Panc1 (cell line): ENCODE results near the gene SRRM4. TPM values are rescaled to one million over a fixed set of nuclear protein-coding genes. Genes with fewer than 3 reads are reported as not detected.

Experiments
- ATAC-seq: fragments of 200-7000 bp; cut with Tn5 transposase; 2 replicates; pipeline ENCODE4 v1.9.1; 2020; ENCODE audit warnings: mild to moderate bottlenecking, moderate library complexity
- BruUV-seq: library from RNA; stranded (reverse); fragments of 400-500 nt; replicated peaks from 2 replicates; lab custom pipeline; 2021; lab: Mats Ljungman, UMichigan
- CTCF ChIA-PET: fragments of 300-600 bp; sonication (Branson Sonifier 250); formaldehyde crosslinking; loops from one replicate; lab custom pipeline; 2022; ENCODE audit warnings: antibody characterized with exemption; lab: Charles Lee
- POLR2A ChIA-PET: fragments of 300-600 bp; sonication (Branson Sonifier 250); formaldehyde crosslinking; loops from one replicate; lab custom pipeline; 2022; ENCODE audit warnings: antibody characterized with exemption; lab: Charles Lee
- DNase-seq: peaks from one replicate; pipeline ENCODE4 v3.0.0-alpha.2; 2010; ENCODE audit warnings: low read depth, low spot score
- H3K27ac ChIP-seq: 2 replicates; pipeline ENCODE4 v1.5.1; 2011; ENCODE audit warnings: mild to moderate bottlenecking, low read length, inconsistent platforms
- H3K27me3 ChIP-seq: fragments of 200-500 bp; sonication (Bioruptor generic); 2 replicates; pipeline ENCODE4 v1.6.0; 2014; ENCODE audit warnings: low read length, inconsistent platforms; ENCODE audit not compliant: control insufficient read depth, insufficient read depth
- H3K36me3 ChIP-seq: fragments of 200-500 bp; sonication (Bioruptor generic); 2 replicates; pipeline ENCODE4 v1.5.1; 2014; ENCODE audit warnings: inconsistent platforms, mild to moderate bottlenecking, low read length, moderate library complexity; ENCODE audit not compliant: control insufficient read depth, insufficient read depth
- H3K4me1 ChIP-seq: 2 replicates; pipeline ENCODE4 v1.5.1; 2011; ENCODE audit warnings: inconsistent platforms, mild to moderate bottlenecking, low read length, moderate library complexity; ENCODE audit not compliant: control insufficient read depth, insufficient read depth
- H3K4me3 ChIP-seq, 2 experiments: 2 replicates each; pipeline ENCODE4 v1.5.1; 2011 to 2012; ENCODE audit warnings: low read depth in 2 of 2, low read length in 2 of 2, mild to moderate bottlenecking in 2 of 2, inconsistent platforms in 1 of 2, moderate library complexity in 1 of 2
- H3K9me3 ChIP-seq: fragments of 200-500 bp; sonication (Bioruptor generic); 2 replicates; pipeline ENCODE4 v1.5.1; 2014; ENCODE audit warnings: low read depth, mild to moderate bottlenecking, inconsistent platforms, low read length, moderate library complexity; ENCODE audit not compliant: control insufficient read depth, insufficient read depth
- POLR2AphosphoS5 ChIP-seq: IDR thresholded peaks from 2 replicates; pipeline ENCODE4 v1.6.1; 2012; ENCODE audit warnings: mild to moderate bottlenecking, low read depth, low read length, moderate library complexity
- SIN3A ChIP-seq: IDR thresholded peaks from 2 replicates; pipeline ENCODE4 v1.6.1; 2012; ENCODE audit warnings: low read depth, mild to moderate bottlenecking, low read length, moderate library complexity, borderline replicate concordance; ENCODE audit not compliant: insufficient read depth
- TCF7L2 ChIP-seq: IDR thresholded peaks from 2 replicates; pipeline ENCODE4 v1.6.1; 2011; ENCODE audit warnings: mild to moderate bottlenecking, low read depth, low read length, inconsistent platforms
- in situ Hi-C: cut with HindIII; loops from 2 replicates; pipeline ENCODE4 v1.10.0; 2016; ENCODE audit warnings: low sequenced_read_pairs, low pct_unique_long_range_greater_than_20kb
- intact Hi-C: fragments of 100-400 bp; cut with micrococcal nuclease; formaldehyde crosslinking; loops from one replicate; pipeline ENCODE4 v1.10.0; 2022; ENCODE audit not compliant: unreplicated experiment
- total RNA-seq: library from RNA; stranded (reverse); gene quantifications from one replicate; pipeline ENCODE4 v1.2.1, GENCODE V29; 2021; ENCODE audit not compliant: unreplicated experiment
- TF ChIP-seq, protein P1 (sequence below): fragments of 450-650 bp; IDR thresholded peaks from 2 replicates; pipeline ENCODE4 v1.5.1; 2017; ENCODE audit warnings: mild to moderate bottlenecking
- TF ChIP-seq, protein P2 (sequence below), 2 experiments: IDR thresholded peaks; 2 replicates each; pipeline ENCODE4 v1.6.1; 2011 to 2012; ENCODE audit warnings: low read depth in 2 of 2, control low read depth in 1 of 2, low read length in 1 of 2, mild to moderate bottlenecking in 1 of 2, moderate library complexity in 1 of 2; ENCODE audit not compliant: insufficient read depth in 1 of 2

The SRRM4 gene
- total RNA-seq, 1 experiment from 2014 or later, result not detected

DNA sequence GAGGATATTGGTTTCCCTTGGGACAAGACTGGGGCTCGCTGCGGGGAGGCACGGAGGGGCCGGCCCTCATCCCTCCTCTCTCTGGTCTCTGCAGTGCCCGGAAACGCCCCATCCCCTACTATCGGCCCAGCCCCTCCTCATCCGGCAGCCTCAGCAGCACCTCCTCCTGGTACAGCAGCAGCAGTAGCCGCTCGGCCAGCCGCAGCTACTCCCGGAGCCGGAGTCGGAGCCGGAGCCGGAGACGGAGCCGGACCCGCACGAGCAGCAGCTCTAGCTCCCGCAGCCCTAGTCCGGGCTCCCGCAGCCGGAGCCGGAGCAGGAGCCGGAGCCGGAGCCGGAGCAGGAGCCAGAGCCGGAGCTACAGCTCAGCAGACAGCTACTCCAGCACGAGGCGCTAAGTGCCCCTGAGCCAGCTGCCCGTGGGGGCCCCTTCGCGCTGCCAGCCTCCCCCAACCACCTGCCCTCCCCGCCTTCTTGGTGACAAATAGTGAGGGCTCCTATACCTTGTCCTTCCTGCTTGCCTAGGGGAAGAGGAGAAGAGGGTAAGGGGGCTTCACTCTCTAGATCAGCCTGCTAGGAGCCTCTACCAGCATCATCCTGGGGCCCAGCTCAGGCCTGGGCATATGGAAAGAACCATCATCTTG, 175.2 kb downstream of the SRRM4 start:
- H3K27me3 ChIP-seq, result peaks cover 7% of the 10 kb centered on the region; the same call in 1 of the 2 replicates
- in situ Hi-C loops, result no loop called here
- BruUV-seq, result no TSS peak
- intact Hi-C loops, result no loop called here
- H3K4me1 ChIP-seq, result no peaks in the 10 kb centered on the region
- ChIA-PET CTCF (interaction anchor here (0.6 kb wide), 1 partner anchor 256 kb away, joined by 4 read pairs; no protein-coding TSS in a partner anchor), POLR2A (no interaction called here)
- TF ChIP-seq POLR2AphosphoS5 (no peak), SIN3A (no peak), TCF7L2 (no peak)
- TF ChIP-seq, protein P1, sequence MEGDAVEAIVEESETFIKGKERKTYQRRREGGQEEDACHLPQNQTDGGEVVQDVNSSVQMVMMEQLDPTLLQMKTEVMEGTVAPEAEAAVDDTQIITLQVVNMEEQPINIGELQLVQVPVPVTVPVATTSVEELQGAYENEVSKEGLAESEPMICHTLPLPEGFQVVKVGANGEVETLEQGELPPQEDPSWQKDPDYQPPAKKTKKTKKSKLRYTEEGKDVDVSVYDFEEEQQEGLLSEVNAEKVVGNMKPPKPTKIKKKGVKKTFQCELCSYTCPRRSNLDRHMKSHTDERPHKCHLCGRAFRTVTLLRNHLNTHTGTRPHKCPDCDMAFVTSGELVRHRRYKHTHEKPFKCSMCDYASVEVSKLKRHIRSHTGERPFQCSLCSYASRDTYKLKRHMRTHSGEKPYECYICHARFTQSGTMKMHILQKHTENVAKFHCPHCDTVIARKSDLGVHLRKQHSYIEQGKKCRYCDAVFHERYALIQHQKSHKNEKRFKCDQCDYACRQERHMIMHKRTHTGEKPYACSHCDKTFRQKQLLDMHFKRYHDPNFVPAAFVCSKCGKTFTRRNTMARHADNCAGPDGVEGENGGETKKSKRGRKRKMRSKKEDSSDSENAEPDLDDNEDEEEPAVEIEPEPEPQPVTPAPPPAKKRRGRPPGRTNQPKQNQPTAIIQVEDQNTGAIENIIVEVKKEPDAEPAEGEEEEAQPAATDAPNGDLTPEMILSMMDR, result no peak; the same call in 1 of the 2 replicates
- TF ChIP-seq, protein P2, sequence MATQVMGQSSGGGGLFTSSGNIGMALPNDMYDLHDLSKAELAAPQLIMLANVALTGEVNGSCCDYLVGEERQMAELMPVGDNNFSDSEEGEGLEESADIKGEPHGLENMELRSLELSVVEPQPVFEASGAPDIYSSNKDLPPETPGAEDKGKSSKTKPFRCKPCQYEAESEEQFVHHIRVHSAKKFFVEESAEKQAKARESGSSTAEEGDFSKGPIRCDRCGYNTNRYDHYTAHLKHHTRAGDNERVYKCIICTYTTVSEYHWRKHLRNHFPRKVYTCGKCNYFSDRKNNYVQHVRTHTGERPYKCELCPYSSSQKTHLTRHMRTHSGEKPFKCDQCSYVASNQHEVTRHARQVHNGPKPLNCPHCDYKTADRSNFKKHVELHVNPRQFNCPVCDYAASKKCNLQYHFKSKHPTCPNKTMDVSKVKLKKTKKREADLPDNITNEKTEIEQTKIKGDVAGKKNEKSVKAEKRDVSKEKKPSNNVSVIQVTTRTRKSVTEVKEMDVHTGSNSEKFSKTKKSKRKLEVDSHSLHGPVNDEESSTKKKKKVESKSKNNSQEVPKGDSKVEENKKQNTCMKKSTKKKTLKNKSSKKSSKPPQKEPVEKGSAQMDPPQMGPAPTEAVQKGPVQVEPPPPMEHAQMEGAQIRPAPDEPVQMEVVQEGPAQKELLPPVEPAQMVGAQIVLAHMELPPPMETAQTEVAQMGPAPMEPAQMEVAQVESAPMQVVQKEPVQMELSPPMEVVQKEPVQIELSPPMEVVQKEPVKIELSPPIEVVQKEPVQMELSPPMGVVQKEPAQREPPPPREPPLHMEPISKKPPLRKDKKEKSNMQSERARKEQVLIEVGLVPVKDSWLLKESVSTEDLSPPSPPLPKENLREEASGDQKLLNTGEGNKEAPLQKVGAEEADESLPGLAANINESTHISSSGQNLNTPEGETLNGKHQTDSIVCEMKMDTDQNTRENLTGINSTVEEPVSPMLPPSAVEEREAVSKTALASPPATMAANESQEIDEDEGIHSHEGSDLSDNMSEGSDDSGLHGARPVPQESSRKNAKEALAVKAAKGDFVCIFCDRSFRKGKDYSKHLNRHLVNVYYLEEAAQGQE (IDR thresholded peaks at IDR 0.05; ENCODE audit: insufficient read depth in 1 of 2, low read depth in 2 of 2, low read length in 1 of 2), result no peak
- 0 out of 2 replicates have a peak, but pooled peaks cover under 1% of the 10 kb centered on the region for H3K9me3 ChIP-seq
- DNase-seq, result no peak
- H3K4me3 ChIP-seq, result no peak overlapping the region
- H3K27ac ChIP-seq, result no peak overlapping the region
- ATAC-seq, result no peak
- H3K36me3 ChIP-seq, result no peaks in the 10 kb centered on the region

DNA sequence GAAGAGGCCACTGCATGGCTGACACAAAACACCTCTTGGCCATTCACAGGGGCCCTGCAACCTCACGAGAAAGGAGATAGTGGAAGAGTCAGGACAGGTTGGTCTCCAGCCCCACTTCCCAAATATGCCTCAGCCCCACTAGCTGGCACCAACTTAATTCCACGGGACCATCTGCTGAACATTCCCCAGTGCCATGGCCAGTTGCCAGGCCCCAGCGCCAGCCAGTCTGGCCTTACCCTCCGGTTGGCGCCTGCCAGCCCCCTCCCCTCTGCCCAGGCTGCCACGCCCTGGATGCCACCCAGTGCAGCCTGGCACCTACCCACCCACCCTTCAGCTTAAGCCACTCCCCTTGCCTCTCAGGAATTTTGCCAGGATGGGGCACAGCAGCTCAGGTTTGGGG, 176.2 kb downstream of the SRRM4 start:
- POLR2A ChIA-PET, result no interaction called here
- intact Hi-C loops, result no loop called here
- Histone ChIP-seq H3K4me1 (no peaks in the 10 kb centered on the region), H3K27ac (no peak overlapping the region), H3K4me3 (no peak overlapping the region), H3K9me3 (no peaks in the 10 kb centered on the region), H3K27me3 (peaks cover 9% of the 10 kb centered on the region; the same call in 1 of the 2 replicates), H3K36me3 (no peaks in the 10 kb centered on the region)
- CTCF ChIA-PET, result no interaction called here
- ATAC-seq, result no peak
- no TSS peak for BruUV-seq
- no peak for DNase-seq
- in situ Hi-C loops, result no loop called here
- TF ChIP-seq, protein P1, result no peak
